HG03159 (cell line): ENCODE data around the gene SMIM11.
"Not testable (repeated sequence)": the region's sequence is repeated elsewhere in the genome, so short reads cannot be mapped to it uniquely, and the experiment has no call there.

ENCODE experiments used
- ATAC-seq: cut with Tn5 transposase; IDR thresholded peaks from one replicate; pipeline ENCODE4 v1.9.1; 2021; ENCODE audit warnings: mild to moderate bottlenecking, moderate library complexity; ENCODE audit not compliant: unreplicated experiment

SMIM11 gene

GRCh38 chr21:34407294-34407693, 32.0 kb downstream of the SMIM11 start:
- ATAC-seq = not testable (repeated sequence)

GRCh38 chr21:34417448-34418077, 42.3 kb downstream of the SMIM11 start:
- not testable (repeated sequence) for ATAC-seq

- not testable (repeated sequence) for ATAC-seq
These were observed 48.5 kb downstream of the SMIM11 start, which contains the start of gene SMIM34 for GRCh38 chr21:34423805-34424204. Gene SMIM34, minus strand, starts transcription at chr21:34423951. Its CDS starts 112 bp downstream, at chr21:34423839.

GRCh38 chr21:34427339-34427738, 52.0 kb downstream of the SMIM11 start:
- not testable (repeated sequence) for ATAC-seq

- ATAC-seq = not testable (repeated sequence)
These were observed 53.1 kb downstream of the SMIM11 start for GRCh38 chr21:34428441-34428840.

- ATAC-seq = not testable (repeated sequence)
These were observed 54.4 kb downstream of the SMIM11 start for GRCh38 chr21:34429710-34430109.
